Measurements from ENCODE around the gene ZCCHC10. TPM values are rescaled to one million over a fixed set of nuclear protein-coding genes. Genes with fewer than 3 reads are reported as not detected.
"Not testable (repeated sequence)": the region's sequence is repeated elsewhere in the genome, so short reads cannot be mapped to it uniquely, and the experiment has no call there.

Gene ZCCHC10
- total RNA-seq, 2 donors from 2014 or later: 24.2 to 31.9 TPM

DNA sequence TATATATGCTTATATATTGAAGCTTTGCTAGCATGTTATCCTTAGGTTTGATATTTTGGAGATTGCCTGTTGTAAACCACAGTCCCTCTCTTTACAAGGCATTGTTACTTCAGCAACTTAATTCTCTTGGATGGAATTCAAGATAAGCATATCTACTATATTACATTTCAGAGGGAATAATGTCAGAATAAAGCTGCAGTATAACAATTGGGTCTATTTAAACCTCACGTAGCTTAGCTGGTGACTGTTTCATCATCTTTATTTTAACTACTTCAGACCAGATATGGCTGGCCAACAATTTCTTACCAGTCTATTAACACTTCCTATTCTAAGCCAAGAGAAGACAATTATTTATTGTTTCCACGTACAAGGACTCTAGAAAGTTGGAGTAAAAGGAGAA lies 27.1 kb downstream of the ZCCHC10 start:
- TF ChIP-seq, protein P1, sequence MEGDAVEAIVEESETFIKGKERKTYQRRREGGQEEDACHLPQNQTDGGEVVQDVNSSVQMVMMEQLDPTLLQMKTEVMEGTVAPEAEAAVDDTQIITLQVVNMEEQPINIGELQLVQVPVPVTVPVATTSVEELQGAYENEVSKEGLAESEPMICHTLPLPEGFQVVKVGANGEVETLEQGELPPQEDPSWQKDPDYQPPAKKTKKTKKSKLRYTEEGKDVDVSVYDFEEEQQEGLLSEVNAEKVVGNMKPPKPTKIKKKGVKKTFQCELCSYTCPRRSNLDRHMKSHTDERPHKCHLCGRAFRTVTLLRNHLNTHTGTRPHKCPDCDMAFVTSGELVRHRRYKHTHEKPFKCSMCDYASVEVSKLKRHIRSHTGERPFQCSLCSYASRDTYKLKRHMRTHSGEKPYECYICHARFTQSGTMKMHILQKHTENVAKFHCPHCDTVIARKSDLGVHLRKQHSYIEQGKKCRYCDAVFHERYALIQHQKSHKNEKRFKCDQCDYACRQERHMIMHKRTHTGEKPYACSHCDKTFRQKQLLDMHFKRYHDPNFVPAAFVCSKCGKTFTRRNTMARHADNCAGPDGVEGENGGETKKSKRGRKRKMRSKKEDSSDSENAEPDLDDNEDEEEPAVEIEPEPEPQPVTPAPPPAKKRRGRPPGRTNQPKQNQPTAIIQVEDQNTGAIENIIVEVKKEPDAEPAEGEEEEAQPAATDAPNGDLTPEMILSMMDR (IDR thresholded peaks at IDR 0.05): no peak
- Histone ChIP-seq H3K27ac (no peak overlapping the region), H3K4me3 (no peak overlapping the region), H3K9me3 (no peaks in the 10 kb centered on the region), H3K27me3 (no peaks in the 10 kb centered on the region), H3K36me3 (no peaks in the 10 kb centered on the region), H3K4me1 (no peaks in the 10 kb centered on the region), H3K9ac (ENCODE audit: low read depth in 2 of 2, low read length in 2 of 2) (no peak overlapping the region)
- intact Hi-C loops (cut with DNase I): no loop called here
- no peak for DNase-seq

DNA sequence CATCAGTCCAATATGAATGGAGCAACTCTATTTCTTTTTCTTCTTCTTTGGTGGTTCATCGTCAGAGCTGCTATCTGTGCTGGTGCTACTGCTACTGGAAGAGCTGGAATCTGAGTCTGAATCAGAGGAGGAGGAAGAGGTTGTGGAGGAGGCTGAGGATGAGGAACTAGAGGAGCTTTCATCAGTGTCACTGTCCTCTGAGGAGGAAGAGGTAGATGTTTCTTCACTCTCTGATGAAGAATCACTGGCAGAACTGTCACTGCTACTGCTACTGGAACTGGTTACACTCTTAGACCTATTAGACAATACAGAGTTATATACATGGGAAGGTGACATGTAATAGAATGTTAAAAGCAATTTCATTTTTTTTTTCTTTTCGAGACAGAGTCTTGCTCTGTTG lies 27.8 kb downstream of the ZCCHC10 start:
- TF ChIP-seq, protein P1 (IDR thresholded peaks at IDR 0.05): no peak
- intact Hi-C loops (cut with DNase I): no loop called here

DNA sequence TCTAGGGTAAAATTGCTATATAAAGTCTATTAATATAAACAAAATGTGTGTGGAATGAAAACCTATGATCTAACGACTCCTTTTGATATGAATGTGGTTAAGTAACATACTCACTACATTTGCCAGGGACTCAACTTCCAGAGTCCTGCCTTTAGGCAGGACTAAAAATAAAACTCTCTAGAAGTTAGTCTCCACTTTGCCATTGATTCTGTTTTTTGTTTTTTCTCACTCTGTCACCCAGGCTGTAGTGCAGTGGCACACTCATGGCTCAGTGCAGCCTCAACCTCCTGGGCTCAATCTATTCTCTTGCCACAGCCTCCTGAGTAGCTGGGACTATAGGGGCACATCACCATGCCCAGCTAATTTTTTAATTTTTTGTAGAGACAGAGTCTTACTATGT lies 30.0 kb downstream of the ZCCHC10 start:
- Histone ChIP-seq H3K9ac (ENCODE audit: low read depth in 2 of 2, low read length in 2 of 2) (no peak overlapping the region), H3K36me3 (no peaks in the 10 kb centered on the region), H3K4me1 (no peaks in the 10 kb centered on the region), H3K27me3 (no peaks in the 10 kb centered on the region), H3K27ac (no peak overlapping the region), H3K9me3 (no peaks in the 10 kb centered on the region), H3K4me3 (no peak overlapping the region)
- intact Hi-C loops (cut with DNase I): no loop called here
- no peak for DNase-seq
- TF ChIP-seq, protein P1 (IDR thresholded peaks at IDR 0.05): no peak

More for the DNA sequence above, 27.8 kb downstream of the ZCCHC10 start:
- Histone ChIP-seq H3K27ac (no peak overlapping the region), H3K36me3 (no peaks in the 10 kb centered on the region), H3K4me1 (no peaks in the 10 kb centered on the region), H3K9ac (ENCODE audit: low read depth in 2 of 2, low read length in 2 of 2) (no peak overlapping the region), H3K9me3 (no peaks in the 10 kb centered on the region), H3K4me3 (no peak overlapping the region), H3K27me3 (no peaks in the 10 kb centered on the region)
- DNase-seq: no peak

DNA sequence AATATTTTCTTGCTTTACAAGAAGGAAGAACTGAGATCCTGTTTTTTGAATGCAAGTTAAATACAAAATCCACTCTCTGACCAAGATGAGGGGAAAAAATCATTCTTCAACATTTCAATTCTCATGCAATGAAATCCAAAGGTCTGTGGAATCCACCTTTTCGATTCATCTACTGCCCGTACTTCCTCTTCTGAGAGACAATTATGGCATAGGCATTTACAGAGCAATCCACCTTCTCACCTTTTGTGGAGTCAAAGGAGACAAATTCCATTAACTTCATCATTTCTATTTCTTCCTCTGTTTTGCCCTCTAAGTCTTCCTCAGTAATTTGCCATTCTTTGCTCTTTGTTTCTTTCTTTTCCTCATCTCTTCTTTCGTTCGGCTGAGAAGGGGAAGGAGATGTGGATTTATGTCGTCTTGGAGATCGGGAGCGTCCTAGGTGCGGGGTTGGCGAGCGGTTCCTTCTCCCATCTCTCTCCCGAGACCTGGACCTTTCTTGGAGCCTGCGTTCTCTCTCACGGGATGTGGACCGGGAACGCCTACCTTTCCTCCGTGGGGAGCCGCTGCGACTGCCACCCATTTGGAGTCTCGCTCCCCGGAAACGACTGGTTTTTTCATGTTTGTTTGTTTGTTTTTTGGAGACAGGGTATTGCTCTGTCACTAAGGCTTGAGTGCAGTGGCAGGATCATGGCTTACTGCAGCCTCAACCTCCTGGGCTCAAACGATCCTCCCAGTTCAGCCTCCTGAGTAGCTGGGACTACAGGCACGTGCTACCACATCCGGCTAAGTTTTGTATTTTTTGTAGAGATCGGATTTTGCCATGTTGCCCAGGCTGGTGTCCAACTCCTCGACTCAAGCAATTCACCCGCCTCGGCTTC lies 38.6 kb downstream of the ZCCHC10 start:
- no peaks in the 10 kb centered on the region for H3K4me1 ChIP-seq
- no peaks in the 10 kb centered on the region for H3K9me3 ChIP-seq
- no peaks in the 10 kb centered on the region for H3K36me3 ChIP-seq
- intact Hi-C loops (cut with DNase I): no loop called here
- no peaks in the 10 kb centered on the region for H3K27me3 ChIP-seq
- TF ChIP-seq, protein P1 (IDR thresholded peaks at IDR 0.05): no peak
- H3K4me3 ChIP-seq: no peak overlapping the region
- H3K27ac ChIP-seq: no peak overlapping the region
- DNase-seq: no peak
- H3K9ac ChIP-seq (ENCODE audit: low read depth in 2 of 2, low read length in 2 of 2): no peak overlapping the region

DNA sequence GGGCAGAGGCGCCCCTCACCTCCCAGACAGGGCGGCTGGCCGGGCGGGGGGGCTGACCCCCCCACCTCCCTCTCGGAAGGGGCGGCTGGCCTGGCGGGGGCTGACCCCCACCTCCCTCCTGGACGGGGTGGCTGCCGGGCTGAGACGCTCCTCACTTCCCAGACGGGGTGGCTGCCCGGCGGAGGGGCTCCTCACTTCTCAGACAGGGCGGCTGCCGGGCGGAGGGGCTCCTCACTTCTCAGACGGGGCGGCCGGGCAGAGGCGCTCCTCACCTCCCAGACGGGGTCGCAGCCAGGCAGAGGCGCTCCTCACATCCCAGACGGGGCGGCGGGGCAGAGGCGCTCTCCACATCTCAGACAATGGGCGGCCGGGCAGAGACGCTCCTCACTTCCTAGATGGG lies 43.4 kb downstream of the ZCCHC10 start:
- not testable (repeated sequence) for DNase-seq

DNA sequence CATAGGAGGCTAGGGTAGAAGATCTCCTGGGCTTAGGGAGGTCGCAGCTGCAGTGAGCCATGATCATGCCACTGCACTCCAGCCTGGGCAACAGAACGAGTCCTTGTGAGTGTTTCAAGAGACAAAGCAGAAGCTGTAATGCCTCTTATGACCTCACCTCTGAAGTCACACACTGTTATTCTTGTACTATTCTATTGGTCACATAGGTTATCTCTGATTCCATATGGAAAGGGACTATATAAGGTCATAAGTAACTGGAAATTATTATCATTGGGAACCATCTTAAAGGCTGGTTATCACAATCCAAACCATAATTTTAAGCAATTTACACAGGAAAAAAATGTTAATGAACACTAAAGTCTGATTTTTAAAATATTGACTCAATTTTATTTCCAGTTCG lies 45.1 kb downstream of the ZCCHC10 start:
- TF ChIP-seq, protein P1 (IDR thresholded peaks at IDR 0.05): no peak
- intact Hi-C loops (cut with DNase I): no loop called here
- no peak overlapping the region for H3K9ac ChIP-seq (ENCODE audit: low read depth in 2 of 2, low read length in 2 of 2)
- H3K9me3 ChIP-seq: no peaks in the 10 kb centered on the region
- DNase-seq: no peak
- no peaks in the 10 kb centered on the region for H3K4me1 ChIP-seq
- no peak overlapping the region for H3K27ac ChIP-seq
- no peaks in the 10 kb centered on the region for H3K36me3 ChIP-seq
- no peaks in the 10 kb centered on the region for H3K27me3 ChIP-seq
- H3K4me3 ChIP-seq: no peak overlapping the region

More for the DNA sequence above, 43.4 kb downstream of the ZCCHC10 start:
- intact Hi-C loops (cut with DNase I); H3K4me1 ChIP-seq; H3K9ac ChIP-seq (ENCODE audit: low read depth in 2 of 2, low read length in 2 of 2); H3K27ac ChIP-seq; H3K27me3 ChIP-seq; H3K36me3 ChIP-seq; H3K9me3 ChIP-seq; H3K4me3 ChIP-seq: not testable (repeated sequence)

All from colonic mucosa (tissue), 4 donors.